Activated CD4-positive, alpha-beta T cell treated with anti-CD3 and anti-CD28 coated beads, Interleukin-2, amount 50 U/mL, for 48 hours (primary cell): Measurements from ENCODE around the gene ITSN1.

Experiments
- DNase-seq, 2 experiments: peaks; one replicate each; pipeline ENCODE4 v3.0.0-alpha.2; 2020

ITSN1 gene

GRCh38 chr21:33940881-33941245, 298.6 kb downstream of the ITSN1 start:
- DNase-seq = no peak

- no peak for DNase-seq
These were observed 300.1 kb downstream of the ITSN1 start for GRCh38 chr21:33942426-33942825.

- no peak for DNase-seq
These were observed 301.0 kb downstream of the ITSN1 start for GRCh38 chr21:33943293-33943692.

- no peak for DNase-seq
These were observed 302.0 kb downstream of the ITSN1 start for GRCh38 chr21:33944185-33944763.

- DNase-seq = no peak
These were observed 303.5 kb downstream of the ITSN1 start for GRCh38 chr21:33945652-33946270.

GRCh38 chr21:33947451-33948095, 305.3 kb downstream of the ITSN1 start:
- DNase-seq = peak; percentile 79 to 86

- peak; percentile 78 to 85 for DNase-seq
These were observed 306.0 kb downstream of the ITSN1 start for GRCh38 chr21:33948096-33948950.

- no peak for DNase-seq
These were observed 306.7 kb downstream of the ITSN1 start for GRCh38 chr21:33948951-33949444.
